Erythroblast (primary cell): ENCODE measurements around the gene TBCD.

Source experiments
- DNase-seq, 2 experiments: peaks; one replicate each; lab custom pipeline; 2025; lab: John Stamatoyannopoulos, UW
- GATA1 ChIP-seq: IDR thresholded peaks from 2 replicates; pipeline ENCODE4 v1.6.1; 2011; ENCODE audit warnings: low read depth, mild to moderate bottlenecking, control low read depth, low read length, moderate library complexity
- POLR2A ChIP-seq: IDR thresholded peaks from 2 replicates; pipeline ENCODE4 v1.6.1; 2011; ENCODE audit warnings: mild to moderate bottlenecking, low read length

Gene TBCD

GRCh38 chr17:82801377-82801970, 49.6 kb downstream of the TBCD start:
- DNase-seq, result no peak
- TF ChIP-seq GATA1 (no peak), POLR2A (no peak)

GRCh38 chr17:82802075-82802780, 50.4 kb downstream of the TBCD start:
- no peak for TF ChIP-seq POLR2A
- no peak for TF ChIP-seq GATA1
- DNase-seq, result no peak

- no peak for DNase-seq
- TF ChIP-seq POLR2A (no peak), GATA1 (no peak)
Observed at GRCh38 chr17:82803185-82803584, 51.3 kb downstream of the TBCD start.

GRCh38 chr17:82803606-82804005, 51.7 kb downstream of the TBCD start:
- TF ChIP-seq GATA1 (no peak), POLR2A (no peak)

GRCh38 chr17:82804442-82805191, 52.8 kb downstream of the TBCD start:
- no peak for DNase-seq
- TF ChIP-seq POLR2A (no peak), GATA1 (no peak)

More at GRCh38 chr17:82803606-82804005, 51.7 kb downstream of the TBCD start:
- DNase-seq, result no peak

GRCh38 chr17:82805254-82805653, 53.4 kb downstream of the TBCD start:
- no peak for TF ChIP-seq POLR2A
- no peak for TF ChIP-seq GATA1
- no peak for DNase-seq

GRCh38 chr17:82805823-82806222, 54.0 kb downstream of the TBCD start:
- TF ChIP-seq GATA1 (no peak), POLR2A (no peak)

GRCh38 chr17:82806645-82807044, 54.8 kb downstream of the TBCD start:
- DNase-seq, result no peak
- no peak for TF ChIP-seq GATA1
- no peak for TF ChIP-seq POLR2A

More at GRCh38 chr17:82805823-82806222, 54.0 kb downstream of the TBCD start:
- no peak for DNase-seq

GRCh38 chr17:82807101-82807500, 55.2 kb downstream of the TBCD start:
- DNase-seq, result no peak
- TF ChIP-seq GATA1, result no peak
- no peak for TF ChIP-seq POLR2A

GRCh38 chr17:82807562-82807961, 55.7 kb downstream of the TBCD start:
- DNase-seq, result no peak
- TF ChIP-seq POLR2A (no peak), GATA1 (no peak)

- DNase-seq, result no peak
- TF ChIP-seq GATA1, result no peak
- no peak for TF ChIP-seq POLR2A
Observed at GRCh38 chr17:82808006-82808405, 56.1 kb downstream of the TBCD start.

- TF ChIP-seq POLR2A (no peak), GATA1 (no peak)
- no peak for DNase-seq
Observed at GRCh38 chr17:82808921-82809905, 57.3 kb downstream of the TBCD start.
